Measurements from ENCODE around the gene TMEM95.
"Not testable (repeated sequence)": the region's sequence is repeated elsewhere in the genome, so short reads cannot be mapped to it uniquely, and the experiment has no call there.

The TMEM95 gene

DNA sequence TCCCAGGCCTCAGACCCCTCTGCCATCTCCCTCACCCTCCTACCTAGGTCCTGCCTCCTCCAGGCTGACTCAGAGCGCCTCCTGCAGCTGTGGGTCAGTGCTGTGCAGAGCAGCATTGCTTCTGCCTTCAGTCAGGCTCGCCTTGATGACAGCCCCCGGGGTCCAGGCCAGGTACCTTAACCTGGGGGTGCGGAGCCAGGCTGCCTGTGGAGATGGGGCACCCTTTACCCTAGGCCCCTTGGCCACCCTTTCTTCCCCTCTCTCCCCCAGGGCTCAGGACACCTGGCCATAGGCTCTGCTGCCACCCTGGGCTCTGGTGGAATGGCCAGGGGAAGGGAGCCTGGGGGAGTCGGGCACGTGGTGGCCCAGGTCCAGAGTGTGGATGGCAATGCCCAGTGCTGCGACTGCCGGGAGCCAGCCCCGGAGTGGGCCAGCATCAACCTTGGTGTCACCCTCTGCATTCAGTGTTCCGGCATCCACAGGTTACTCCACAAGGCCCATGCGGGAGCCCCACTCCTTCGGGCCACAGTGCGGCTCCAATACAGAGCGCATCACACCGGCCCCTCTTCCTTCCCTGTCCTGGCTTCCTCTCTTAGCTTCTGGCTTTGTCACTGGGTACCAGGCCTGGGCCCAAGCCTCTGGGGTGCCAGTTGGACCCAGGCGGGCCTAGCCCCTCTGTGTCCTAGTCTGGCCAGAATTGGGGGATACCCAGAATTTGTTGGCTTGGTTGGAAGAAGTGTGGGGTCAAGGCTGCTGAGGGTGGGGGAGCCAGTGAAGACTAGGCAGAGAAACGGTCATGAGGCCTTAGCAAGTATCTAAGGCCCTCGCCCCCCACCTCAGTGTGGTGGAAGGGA, 8.0 kb upstream of the TMEM95 start:
- no peak for DNase-seq (ENCODE audit: low spot score)

DNA sequence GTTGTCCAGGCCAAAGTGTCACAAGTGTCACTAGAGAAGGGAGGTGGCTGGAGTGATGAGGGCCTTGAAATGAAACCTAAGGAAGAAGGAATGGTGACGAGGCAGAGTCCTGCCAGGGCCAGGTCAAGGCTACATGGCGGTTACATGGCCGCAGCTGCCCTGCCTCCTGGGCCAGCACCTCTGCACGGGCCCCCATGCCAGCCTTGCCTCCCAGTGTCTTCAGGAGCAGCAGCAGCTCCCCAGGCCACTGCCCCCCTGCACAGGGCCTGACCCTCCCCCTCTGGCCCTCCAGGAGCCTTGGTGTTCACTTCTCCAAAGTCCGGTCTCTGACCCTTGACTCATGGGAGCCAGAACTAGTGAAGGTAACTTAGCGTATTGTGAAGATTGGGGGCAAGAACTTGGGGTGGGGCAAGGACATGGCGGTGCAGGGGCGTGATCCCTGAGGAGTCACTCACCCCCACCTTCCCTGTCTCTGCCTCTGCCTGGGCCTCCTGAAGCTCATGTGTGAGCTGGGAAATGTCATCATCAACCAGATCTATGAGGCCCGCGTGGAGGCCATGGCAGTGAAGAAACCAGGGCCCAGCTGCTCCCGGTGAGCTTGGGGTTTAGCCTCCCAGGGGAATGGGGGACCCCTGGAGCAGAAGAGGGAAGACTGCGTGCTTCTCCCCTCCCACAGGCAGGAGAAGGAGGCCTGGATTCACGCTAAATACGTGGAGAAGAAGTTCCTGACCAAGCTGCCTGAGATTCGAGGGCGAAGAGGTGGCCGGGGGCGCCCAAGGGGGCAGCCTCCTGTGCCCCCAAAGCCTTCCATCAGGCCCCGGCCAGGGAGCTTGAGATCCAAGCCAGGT, 7.1 kb upstream of the TMEM95 start:
- no peak for DNase-seq (ENCODE audit: low spot score)

DNA sequence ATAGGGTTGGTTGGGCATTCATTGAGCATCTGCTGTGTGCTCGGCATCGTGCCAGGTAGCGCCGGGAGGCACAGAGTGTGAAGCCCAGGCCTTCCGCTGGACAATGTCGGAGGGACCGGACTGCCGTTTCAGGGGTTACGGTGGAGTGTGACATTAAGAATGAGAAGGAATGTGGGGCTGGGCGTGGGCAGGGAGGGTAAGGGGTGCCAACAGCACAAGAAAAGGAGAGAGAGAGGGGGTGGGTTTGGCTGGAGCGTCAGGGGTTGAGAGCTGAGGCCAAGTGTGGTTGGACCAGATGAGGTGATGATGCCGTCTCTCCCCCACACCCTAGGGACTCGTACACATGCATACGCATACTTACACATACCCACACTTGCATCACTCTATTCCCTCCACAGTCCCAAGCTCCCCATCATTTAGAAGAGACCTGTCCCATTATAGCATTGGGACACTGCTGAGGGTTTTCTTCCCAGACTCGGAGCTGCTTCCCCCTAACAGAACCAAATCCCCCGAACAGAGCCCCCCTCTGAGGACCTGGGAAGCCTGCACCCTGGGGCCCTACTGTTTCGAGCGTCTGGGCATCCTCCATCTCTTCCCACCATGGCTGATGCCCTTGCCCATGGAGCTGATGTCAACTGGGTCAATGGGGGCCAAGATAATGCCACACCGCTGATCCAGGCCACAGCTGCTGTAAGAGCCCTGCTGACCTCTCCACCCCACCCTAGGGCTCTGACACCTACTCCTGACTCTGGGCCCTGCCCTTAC, 6.3 kb upstream of the TMEM95 start:
- peak; percentile 59 for DNase-seq (ENCODE audit: low spot score)

DNA sequence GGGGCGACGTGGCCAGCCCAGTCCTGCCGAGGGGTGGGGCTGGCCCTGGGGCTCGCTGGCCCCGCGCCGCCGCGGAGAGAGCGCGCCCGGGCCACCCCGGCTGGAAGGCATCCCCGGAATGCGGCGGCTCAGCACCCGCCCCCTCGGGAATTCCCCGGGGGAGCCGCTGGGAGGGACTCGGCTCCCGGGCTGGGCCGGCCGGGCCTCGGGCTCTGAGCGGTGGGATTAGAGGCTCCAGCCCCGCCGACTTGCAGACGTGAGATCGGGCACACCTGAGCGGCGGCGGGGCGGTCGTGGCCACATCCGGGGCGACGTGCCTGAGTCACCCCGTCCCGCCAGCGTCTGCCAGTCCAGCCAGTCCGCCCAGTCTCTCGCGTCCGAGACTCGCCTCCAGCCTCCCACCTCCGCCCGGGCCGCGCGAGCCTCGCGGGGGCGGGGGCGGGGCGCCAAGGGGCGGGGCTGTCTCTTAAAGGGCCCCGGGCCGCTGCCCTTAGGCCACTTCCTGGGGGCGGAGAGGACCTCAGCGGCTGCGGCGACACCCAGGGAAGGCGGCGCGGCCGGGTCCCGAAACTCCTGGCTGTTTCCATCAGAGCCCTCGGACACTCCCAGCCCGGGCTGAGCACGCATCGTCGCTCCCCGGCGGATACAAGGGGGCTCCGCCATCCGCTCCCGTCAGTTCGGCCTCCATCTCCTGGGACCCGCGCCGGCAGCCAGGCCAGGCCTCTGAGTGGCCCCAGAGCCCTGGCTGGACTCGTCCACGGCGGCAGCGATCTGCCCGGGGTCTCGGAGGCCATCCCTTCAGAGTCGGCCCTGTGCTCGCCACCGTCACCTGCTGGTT, 3.1 kb upstream of the TMEM95 start, which contains the start of gene KCTD11:
Gene KCTD11, plus strand, starts transcription at position 498 of the 838 bp plus-strand sequence.
- peak; percentile 96 for DNase-seq (ENCODE audit: low spot score)

DNA sequence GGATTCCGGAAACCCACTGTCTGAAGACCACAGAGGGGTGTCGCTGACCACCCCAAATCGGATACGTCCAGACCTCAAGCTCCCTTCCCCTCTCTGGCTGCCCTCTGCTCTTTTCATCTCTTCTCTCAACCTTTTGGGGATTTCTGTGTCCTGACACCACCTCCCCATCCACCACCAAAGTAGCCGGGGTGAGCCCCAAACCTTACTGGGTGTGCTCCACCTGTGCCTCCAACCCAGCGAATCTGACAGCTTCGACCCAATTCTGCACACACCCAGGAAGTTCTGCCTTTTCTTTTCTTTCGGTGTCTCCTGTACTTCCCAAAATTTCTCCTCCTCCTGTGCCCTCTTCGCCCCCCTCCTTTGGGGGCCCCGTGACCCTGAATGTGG, 2.5 kb upstream of the TMEM95 start:
- no peak for DNase-seq (ENCODE audit: low spot score)

DNA sequence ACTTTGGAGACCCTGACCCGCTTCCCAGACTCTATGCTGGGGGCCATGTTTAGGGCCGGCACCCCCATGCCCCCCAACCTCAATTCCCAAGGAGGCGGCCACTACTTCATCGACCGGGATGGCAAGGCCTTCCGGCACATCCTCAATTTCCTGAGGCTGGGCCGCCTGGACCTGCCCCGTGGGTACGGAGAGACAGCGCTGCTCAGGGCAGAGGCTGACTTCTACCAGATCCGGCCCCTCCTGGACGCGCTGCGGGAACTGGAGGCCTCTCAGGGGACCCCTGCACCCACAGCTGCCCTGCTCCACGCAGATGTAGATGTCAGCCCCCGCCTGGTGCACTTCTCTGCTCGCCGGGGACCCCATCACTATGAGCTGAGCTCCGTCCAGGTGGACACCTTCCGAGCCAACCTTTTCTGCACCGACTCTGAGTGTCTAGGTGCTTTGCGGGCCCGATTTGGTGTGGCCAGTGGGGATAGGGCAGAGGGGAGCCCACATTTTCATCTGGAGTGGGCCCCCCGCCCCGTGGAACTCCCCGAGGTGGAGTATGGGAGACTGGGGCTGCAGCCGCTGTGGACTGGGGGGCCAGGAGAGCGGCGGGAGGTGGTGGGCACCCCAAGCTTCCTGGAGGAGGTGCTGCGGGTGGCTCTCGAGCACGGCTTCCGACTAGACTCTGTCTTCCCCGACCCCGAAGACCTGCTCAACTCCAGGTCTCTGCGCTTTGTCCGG, 1.9 kb upstream of the TMEM95 start:
- no peak for DNase-seq (ENCODE audit: low spot score)

DNA sequence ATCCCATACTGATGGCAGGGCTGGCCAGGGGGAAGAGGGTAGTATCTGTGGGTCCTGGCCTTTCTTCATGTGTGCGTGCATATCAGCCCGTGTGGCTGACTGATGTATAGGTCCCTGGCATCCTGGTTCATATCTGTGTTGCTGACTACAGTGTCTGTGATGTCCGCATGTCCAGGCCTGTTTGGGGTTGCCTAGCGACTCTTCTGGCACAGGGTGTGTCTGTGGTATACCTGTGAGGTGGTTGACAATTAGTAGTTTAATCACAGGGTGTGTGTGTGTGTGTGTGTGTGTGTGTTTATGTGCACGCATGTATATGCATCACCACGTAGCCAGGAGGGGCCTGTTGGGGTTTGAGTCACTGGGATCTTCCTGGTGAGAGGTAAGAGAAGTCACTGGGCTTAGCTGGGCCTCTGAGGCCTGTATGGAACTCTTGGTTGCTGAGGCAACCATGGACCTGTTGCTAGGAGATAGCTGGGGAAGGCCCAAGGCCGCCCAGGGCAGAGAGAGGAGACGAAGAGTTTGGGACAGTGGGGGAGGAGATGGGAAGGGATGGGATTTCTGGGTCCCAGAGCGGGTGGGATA, 603 bp upstream of the TMEM95 start:
- no peak for DNase-seq (ENCODE audit: low spot score)

DNA sequence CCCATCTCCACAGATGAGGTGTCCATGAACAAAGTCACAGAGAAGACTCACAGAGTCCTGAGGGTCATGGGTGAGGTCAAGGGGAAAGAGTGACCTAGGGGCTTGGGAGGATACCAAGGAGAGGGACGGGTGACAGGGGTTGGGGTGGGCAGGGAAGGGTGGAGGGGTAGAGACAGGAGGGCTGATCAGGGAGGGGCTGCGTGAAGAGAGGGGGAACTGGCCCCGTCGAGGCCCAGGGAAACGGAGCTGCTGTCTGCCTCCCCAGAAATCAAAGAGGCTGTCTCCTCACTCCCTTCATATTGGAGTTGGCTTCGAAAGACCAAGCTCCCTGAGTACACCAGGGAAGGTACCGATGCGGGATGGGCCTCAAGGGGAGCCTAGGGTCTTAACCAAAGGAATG, 617 bp downstream of the TMEM95 start:
- no peak for DNase-seq (ENCODE audit: low spot score)

DNA sequence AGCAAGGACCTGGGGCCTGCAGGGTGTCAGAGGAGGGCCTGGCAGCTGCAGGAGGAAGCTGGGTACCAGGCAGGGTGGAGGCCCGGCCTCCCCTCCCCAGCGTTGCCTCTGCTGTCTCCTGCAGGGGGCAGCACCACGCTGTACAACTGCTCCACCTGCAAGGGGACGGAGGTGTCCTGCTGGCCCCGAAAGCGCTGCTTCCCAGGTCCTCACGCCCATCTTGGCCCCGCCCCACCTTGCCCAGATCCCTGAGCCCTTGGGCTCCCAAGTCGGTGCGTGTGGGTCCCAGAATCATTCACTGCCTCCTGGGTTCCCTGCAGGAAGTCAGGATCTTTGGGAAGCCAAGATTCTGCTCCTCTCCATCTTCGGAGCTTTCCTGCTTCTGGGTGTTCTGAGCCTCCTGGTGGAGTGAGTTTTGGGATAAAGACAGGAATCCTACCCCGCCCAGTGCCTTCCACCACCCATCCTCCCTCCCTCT, 1.2 kb downstream of the TMEM95 start:
- peak; percentile 83 for DNase-seq (ENCODE audit: low spot score)

DNA sequence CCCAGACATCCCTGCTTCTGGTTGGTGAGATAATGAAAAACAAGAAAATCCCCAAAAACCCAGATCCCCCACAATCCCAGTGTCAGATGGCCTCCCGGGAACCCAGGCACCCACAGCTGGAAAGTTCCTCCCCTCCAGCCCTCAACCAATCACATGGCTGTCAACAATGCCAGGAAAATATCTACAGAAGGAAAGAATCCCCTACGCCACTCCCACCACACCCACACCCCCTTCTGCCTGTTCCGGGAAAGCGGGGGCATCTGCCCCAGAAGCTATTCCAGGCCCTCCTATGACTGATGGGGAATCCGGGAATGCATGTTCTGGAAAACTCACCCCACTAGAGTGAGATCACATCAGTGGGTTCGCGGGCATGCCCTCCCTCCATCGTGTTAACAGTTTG, 1.8 kb downstream of the TMEM95 start:
- no peak for DNase-seq (ENCODE audit: low spot score)

DNA sequence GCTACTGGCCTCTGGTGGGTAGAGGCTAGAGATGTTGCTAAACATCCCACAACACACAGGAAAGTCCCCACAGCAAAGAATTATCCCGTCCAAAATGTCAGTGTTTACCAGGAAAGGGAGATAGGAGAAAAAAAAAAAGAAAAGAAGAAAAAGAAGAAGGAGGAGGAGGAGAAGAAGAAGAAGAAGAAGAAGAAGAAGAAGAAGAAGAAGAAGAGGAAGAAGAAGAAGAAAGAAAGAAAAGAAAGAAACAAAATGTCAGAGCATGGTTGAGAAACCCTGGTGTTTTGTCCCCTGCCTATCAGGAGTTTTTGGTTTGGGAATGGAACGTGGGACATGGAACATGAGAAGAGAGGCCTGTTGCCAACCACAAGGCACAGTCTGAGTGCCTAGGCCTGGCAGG, 2.4 kb downstream of the TMEM95 start:
- no peak for DNase-seq (ENCODE audit: low spot score)

DNA sequence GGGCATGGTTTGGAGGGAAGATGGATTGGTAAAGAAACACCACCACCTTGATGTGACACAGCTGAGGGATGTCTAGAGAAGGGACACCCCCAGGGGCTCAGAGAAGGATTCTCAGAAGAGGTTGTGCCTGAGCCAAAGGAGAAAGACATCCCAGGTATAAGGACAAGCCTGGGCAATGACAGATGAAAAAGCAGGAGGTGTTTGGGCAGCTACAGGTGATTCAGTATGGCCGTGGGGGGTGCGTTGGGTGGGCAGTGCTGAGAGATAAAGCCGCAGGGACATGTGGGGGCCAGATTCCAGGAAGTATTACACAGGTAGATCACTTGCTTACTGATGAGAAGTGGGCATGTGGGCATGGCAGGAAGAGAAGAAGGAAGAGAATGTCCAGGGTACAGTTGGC, 7.0 kb downstream of the TMEM95 start:
- no peak for DNase-seq (ENCODE audit: low spot score)

DNA sequence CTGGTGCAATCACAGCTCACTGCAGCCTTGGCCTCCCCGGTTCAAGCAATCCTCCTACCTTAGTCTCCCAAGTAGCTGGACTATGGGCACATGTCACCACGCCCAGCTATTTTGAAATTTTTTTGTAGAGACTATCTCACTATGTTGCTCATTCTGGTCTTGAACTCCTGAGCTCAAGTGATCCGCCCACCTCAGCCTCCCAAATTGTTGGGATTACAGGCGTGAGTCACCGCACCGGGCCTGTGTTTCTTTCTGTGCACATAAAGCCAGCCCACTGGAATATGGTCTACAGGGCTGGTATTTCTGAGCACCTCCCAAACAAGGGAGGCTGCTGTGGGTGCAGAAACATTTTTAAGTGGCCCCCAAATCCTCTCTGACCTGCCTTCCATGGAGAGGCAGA, 8.4 kb downstream of the TMEM95 start:
- no peak for DNase-seq (ENCODE audit: low spot score)

DNA sequence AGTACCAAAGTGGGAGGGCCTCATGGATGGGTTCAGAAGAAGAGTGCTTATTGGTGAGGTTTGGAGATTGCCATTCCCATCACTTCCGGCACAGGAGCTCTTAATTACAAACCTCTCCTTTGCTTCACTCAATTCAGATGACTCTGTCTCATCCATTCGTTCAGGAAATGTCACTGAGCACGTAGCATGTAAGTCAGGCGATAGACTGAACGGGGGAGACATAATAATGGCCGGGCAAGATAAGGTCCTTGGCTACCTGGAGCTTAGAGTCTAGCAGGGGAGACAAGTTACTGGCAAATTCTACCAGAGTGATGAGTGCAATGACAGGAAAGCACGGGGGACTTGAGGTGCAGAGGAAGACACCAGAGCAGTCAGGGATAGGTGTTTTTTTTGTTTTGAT, 11.0 kb downstream of the TMEM95 start:
- DNase-seq (ENCODE audit: low spot score) = not testable (repeated sequence)

DNA sequence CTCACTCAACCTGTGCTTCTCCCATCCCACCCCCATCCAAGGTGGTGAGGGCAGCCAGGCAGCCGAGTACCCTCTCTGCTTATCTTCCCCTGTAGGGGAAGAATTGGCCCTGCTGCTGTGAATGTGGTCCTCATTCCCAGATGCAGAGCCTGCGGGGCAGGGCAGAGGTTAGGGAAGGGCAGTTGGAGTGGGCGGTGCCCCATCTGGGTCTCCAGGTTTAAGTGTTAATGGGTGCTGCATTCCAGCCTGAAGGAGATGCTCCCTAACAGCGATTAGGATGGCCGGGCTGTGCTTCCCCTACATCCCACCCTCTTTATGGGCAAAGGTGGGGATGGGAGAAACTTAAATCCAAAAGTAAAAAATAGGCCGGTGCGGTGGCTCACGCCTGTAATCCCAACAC, 12.1 kb downstream of the TMEM95 start:
- no peak for DNase-seq (ENCODE audit: low spot score)

DNA sequence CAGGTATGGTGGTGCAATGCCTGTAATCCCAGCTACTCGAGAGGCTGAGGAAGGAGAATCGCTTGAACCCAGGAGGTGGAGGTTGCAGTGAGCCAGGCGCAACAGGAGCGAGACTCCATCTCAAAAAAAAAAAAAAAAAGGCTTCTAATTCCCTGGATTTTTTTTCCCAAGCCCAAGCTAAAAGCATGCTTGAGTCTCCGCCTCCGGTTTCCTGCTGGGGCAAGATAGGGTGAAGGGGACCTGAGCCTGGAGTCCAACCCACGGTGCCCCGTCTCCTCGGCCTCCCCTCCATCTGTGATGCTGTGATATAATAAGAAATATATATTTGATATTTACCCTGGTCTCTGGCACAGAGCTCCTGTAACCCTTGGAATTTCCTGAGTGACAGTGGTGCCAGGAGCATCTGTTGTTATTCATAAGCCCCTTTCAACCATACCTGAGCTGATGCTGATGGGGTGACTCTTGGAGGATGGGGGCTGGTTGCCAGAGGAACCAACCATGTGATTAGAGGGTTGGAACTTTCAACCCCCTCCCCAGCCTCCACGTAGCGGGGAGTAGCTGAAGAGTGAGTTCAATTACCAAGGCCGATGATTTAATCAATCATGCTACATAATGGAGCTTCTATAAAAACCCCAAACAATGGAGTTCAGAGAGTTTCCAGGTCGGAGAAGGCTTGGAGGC, 13.1 kb downstream of the TMEM95 start:
- DNase-seq (ENCODE audit: low spot score) = no peak

DNA sequence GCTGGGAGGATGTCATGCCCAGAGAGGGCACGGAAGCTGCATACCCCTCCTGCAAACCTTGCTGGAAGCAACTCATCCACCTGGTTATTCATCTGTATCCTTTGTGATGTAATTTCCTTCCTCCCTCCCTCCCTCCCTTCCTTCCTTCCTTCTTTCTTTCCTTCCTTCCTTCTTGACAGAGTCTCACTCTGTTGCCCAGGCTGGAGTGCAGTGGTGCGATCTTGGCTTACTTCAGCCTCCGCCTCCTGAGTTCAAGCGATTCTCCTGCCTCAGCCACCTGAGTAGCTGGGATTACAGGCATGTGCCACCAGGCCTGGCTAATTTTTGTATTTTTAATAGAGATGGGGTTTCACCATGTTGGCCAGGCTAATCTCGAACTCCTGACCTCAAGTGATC, 13.6 kb downstream of the TMEM95 start:
- not testable (repeated sequence) for DNase-seq (ENCODE audit: low spot score)

DNA sequence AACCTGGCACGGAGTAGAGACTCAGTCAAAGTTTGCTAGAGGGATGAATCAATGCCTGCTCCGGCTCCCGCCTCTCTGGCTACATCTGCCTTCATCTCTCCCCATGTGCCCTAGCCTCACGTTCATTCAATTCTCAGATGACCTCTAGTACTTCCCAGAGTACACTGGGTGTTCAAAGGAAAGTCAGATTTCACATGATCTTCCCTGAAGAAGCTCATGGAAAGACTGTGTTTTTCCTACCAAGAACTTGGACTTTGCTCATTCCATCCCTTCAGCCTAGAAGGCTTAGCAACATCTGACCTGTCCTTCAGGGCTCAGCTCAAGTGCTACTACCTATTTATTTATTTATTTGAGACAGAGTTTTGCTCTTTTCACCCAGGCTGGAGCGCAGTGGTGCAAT, 14.9 kb downstream of the TMEM95 start:
- DNase-seq (ENCODE audit: low spot score) = no peak

DNA sequence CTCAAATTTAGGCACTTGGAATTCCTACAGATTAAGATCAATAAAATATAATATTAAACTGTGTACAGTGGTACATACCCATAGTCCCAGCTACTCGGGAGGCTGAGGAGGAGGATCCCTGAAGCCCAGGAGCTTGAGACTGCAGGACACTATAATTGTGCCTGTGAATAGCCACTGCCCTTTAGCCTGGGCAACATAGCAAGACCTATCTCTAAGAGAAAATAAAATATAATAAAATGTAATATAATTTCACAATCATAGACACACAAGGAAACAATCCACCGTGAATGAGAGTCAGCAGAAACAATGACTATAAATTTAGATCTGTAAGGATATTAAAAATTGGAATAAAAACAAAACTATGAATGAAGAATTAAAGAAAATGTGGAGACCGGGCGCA, 15.9 kb downstream of the TMEM95 start:
- DNase-seq (ENCODE audit: low spot score) = no peak

DNA sequence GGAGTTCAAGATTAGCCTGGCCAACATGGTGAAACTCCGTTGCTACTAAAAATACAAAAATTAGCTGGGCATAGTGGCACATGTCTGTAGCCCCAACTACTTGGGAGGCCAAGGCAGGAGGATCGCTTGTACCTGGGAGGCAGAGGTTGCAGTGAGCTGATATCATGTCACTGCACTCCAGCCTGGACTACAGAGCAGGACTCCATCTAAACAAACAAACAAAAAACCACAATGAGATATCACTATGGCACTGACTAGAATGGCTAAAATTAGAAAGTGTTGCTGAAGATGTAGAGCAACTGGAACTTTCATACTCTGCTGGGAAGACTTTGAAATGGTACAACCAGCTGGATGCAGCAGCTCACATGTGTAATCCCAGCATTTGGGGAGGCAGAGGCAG, 19.4 kb downstream of the TMEM95 start:
- DNase-seq (ENCODE audit: low spot score) = no peak
